B cell (primary cell): ENCODE results near the gene EHBP1L1. TPM values are rescaled to one million over a fixed set of nuclear protein-coding genes. Genes with fewer than 3 reads are reported as not detected.

Experiments
- ATAC-seq: fragments of 200-7000 bp; cut with Tn5 transposase; one replicate; pipeline ENCODE4 v1.10.0; 2021; ENCODE audit warnings: low read depth, mild to moderate bottlenecking, moderate number of reproducible peaks, moderate library complexity
- CTCF ChIA-PET: fragments of 350-600 bp; sonication (Branson Sonifier 250); formaldehyde crosslinking; loops from one replicate; lab custom pipeline; 2021; ENCODE audit warnings: antibody characterized with exemption, inconsistent platforms; lab: Charles Lee
- POLR2A ChIA-PET: fragments of 350-600 bp; sonication (Branson Sonifier 250); formaldehyde crosslinking; loops from one replicate; lab custom pipeline; 2021; ENCODE audit warnings: antibody characterized with exemption; lab: Charles Lee
- DNase-seq: peaks from one replicate; pipeline ENCODE4 v3.0.0; 2013
- H2AFZ ChIP-seq: 2 replicates; pipeline ENCODE4 v1.6.1; 2012; ENCODE audit warnings: mild to moderate bottlenecking, low read depth, low read length; ENCODE audit not compliant: insufficient read depth, poor library complexity, severe bottlenecking
- H3K27ac ChIP-seq, 2 donors: 1 replicate in 1 of 2; 2 replicates in 1 of 2; pipeline ENCODE4 v1.5.1; 2012 to 2013; ENCODE audit warnings: low read length in 2 of 2, mild to moderate bottlenecking in 2 of 2, moderate library complexity in 1 of 2
- H3K27me3 ChIP-seq, 4 experiments: fragments of 200-600 bp in 1 of 4; sonication (generic) in 1 of 4; replicated peaks in 1 of 4; 1 replicate in 2 of 4; 2 replicates in 2 of 4; pipeline versions ENCODE4 v1.6.1 to v1.7.0; 2013 to 2016; ENCODE audit warnings: low read length in 3 of 4, mild to moderate bottlenecking in 2 of 4, mixed read lengths in 1 of 4, moderate library complexity in 1 of 4; ENCODE audit not compliant: insufficient read depth in 4 of 4, control insufficient read depth in 3 of 4; ENCODE audit errors: control extremely low read depth in 1 of 4
- H3K36me3 ChIP-seq, 2 experiments: replicated peaks in 1 of 2; 1 replicate in 1 of 2; 2 replicates in 1 of 2; pipeline versions ENCODE4 v1.6.1 to v1.7.1; 2013; ENCODE audit warnings: low read length in 1 of 2; ENCODE audit not compliant: insufficient read depth in 2 of 2, control insufficient read depth in 1 of 2; ENCODE audit errors: control extremely low read depth in 1 of 2, extremely low read depth in 1 of 2
- H3K4me1 ChIP-seq, 2 donors: fragments of 200-600 bp in 1 of 2; sonication (generic) in 1 of 2; 1 replicate in 1 of 2; 2 replicates in 1 of 2; pipeline versions ENCODE4 v1.5.1 to v1.6.1; 2013 to 2017; ENCODE audit warnings: low read length in 2 of 2; ENCODE audit not compliant: control insufficient read depth in 2 of 2, insufficient read depth in 2 of 2
- H3K4me2 ChIP-seq: replicated peaks from 2 replicates; pipeline ENCODE3; 2012; ENCODE audit warnings: mild to moderate bottlenecking, low read depth, low read length; ENCODE audit not compliant: poor library complexity, severe bottlenecking
- H3K4me3 ChIP-seq, 5 experiments: fragments of 200-600 bp in 1 of 5; sonication (generic) in 1 of 5; 1 replicate in 3 of 5; 2 replicates in 2 of 5; pipeline versions ENCODE4 v1.5.1 to v1.7.0; 2011 to 2016; ENCODE audit warnings: low read length in 4 of 5, mild to moderate bottlenecking in 4 of 5, low read depth in 2 of 5, control low read depth in 1 of 5, moderate library complexity in 1 of 5; ENCODE audit not compliant: insufficient read depth in 1 of 5; ENCODE audit errors: control extremely low read depth in 1 of 5, extremely low read depth in 1 of 5
- H3K79me2 ChIP-seq: fragments of 200-600 bp; sonication (generic); one replicate; pipeline ENCODE4 v1.6.0; 2016; ENCODE audit warnings: low read length; ENCODE audit not compliant: control insufficient read depth, insufficient read depth
- H3K9ac ChIP-seq: fragments of 200-600 bp; sonication (generic); 2 replicates; pipeline ENCODE4 v1.6.1; 2017; ENCODE audit warnings: mild to moderate bottlenecking, low read length, moderate library complexity
- H3K9me3 ChIP-seq, 3 donors: one replicate each; pipeline versions ENCODE4 v1.6.1 to v1.7.1; 2013; ENCODE audit warnings: low read length in 2 of 3; ENCODE audit not compliant: control insufficient read depth in 2 of 3, insufficient read depth in 1 of 3; ENCODE audit errors: control extremely low read depth in 1 of 3
- H4K20me1 ChIP-seq: 2 replicates; pipeline ENCODE4 v1.6.0; 2012; ENCODE audit warnings: mild to moderate bottlenecking, low read length; ENCODE audit not compliant: insufficient read depth, control insufficient read depth, poor library complexity, severe bottlenecking
- H3K27ac Mint-ChIP-seq: one replicate; pipeline ENCODE4 v1.8.0; 2021; ENCODE audit warnings: mixed read lengths
- H3K27me3 Mint-ChIP-seq: one replicate; pipeline ENCODE4 v1.8.0; 2021; ENCODE audit warnings: mixed read lengths
- H3K4me1 Mint-ChIP-seq: one replicate; pipeline ENCODE4 v1.8.0; 2021; ENCODE audit warnings: mixed read lengths
- H3K4me3 Mint-ChIP-seq: one replicate; pipeline ENCODE4 v1.8.0; 2021; ENCODE audit warnings: mixed read lengths
- H3K9me3 Mint-ChIP-seq: one replicate; pipeline ENCODE4 v1.8.0; 2022; ENCODE audit warnings: mixed read lengths; ENCODE audit not compliant: insufficient read depth
- CTCF ChIP-seq: fragments of 200-600 bp; IDR thresholded peaks from one replicate; pipeline ENCODE4 v1.8.0; 2022; ENCODE audit warnings: antibody characterized with exemption, mild to moderate bottlenecking
- EZH2 ChIP-seq: IDR thresholded peaks from 2 replicates; pipeline ENCODE4 v1.6.1; 2012; ENCODE audit warnings: borderline replicate concordance, low read depth, mild to moderate bottlenecking, moderate library complexity, low read length; ENCODE audit not compliant: insufficient read depth, poor library complexity, severe bottlenecking
- WGBS: methylation state at CpG from one replicate; pipeline ENCODE4 v1.1.5; 2013; ENCODE audit warnings: missing lambda C conversion rate; ENCODE audit not compliant: insufficient coverage; 5-methylcytosine and 5-hydroxymethylcytosine counted together
- intact Hi-C: fragments of 100-400 bp; cut with micrococcal nuclease; formaldehyde crosslinking; loops from one replicate; pipeline ENCODE4 v1.10.0; 2022
- polyA plus RNA-seq: library from polyadenylated mRNA; depleted of rRNA; stranded (reverse); fragments of >200 nt; gene quantifications from 2 replicates; pipeline ENCODE4 v1.2.3, GENCODE V29; 2012
- total RNA-seq, 2 donors: library from RNA; stranded (reverse); fragments of 120-200 nt in 1 of 2; gene quantifications; 1 replicate in 1 of 2; 2 replicates in 1 of 2; pipeline versions ENCODE4 v1.2.3 to v1.2.4, GENCODE V29; 2013 to 2022

EHBP1L1 gene
- total and polyA plus RNA-seq, 2 donors (not counting 1 experiment from before 2014, with no cell fraction given), result 202 to 279 TPM

GRCh38 chr11:65549096-65549495, 26.8 kb upstream of the EHBP1L1 start:
- ATAC-seq (no peak), DNase-seq (no peak)
- Histone ChIP-seq H3K36me3 (no peaks in the 10 kb centered on the region), H3K79me2 (peaks cover 5% of the 10 kb centered on the region), H3K27me3 (no peaks in the 10 kb centered on the region), H2AFZ (no peak overlapping the region), H3K4me2 (no peak overlapping the region), H4K20me1 (no peaks in the 10 kb centered on the region), H3K4me1 (peaks cover 47 to 70% of the 10 kb centered on the region in 2 donors), H3K9ac (no peak overlapping the region), H3K27ac (no peak overlapping the region), H3K9me3 (no peaks in the 10 kb centered on the region), H3K4me3 (no peak overlapping the region)
- WGBS, result 94% methylated on average over 2 of the region's 3 CpGs
- H3K9me3 Mint-ChIP-seq, result no peaks in the 10 kb centered on the region
- TF ChIP-seq EZH2, result no peak
- TF ChIP-seq CTCF, result no peak
- no peak overlapping the region for H3K4me3 Mint-ChIP-seq
- intact Hi-C loops, result loop anchor here (10.0 kb wide), 1 partner anchor 434 kb away; the partner anchor contains the start of genes TM7SF2 and ZNHIT2
- no peaks in the 10 kb centered on the region for H3K27me3 Mint-ChIP-seq
- CTCF ChIA-PET, result interaction anchor here (0.7 to 1.9 kb wide), 4 partner anchors 9 to 16 kb away, joined by 4 to 12 read pairs (median 8); no protein-coding TSS in a partner anchor
- peaks cover 69% of the 10 kb centered on the region for H3K4me1 Mint-ChIP-seq
- POLR2A ChIA-PET, result interaction anchor here (0.7 to 1.0 kb wide), 3 partner anchors 8 to 24 kb away, joined by 3 to 4 read pairs (median 3); partner anchors contain the start of genes SCYL1 and ZNRD2
- H3K27ac Mint-ChIP-seq, result peak overlapping the region; percentile 73
